Activated CD4-positive, alpha-beta T cell treated with anti-CD3 and anti-CD28 coated beads for 36 hours (primary cell): ENCODE data around the gene FBXL14. TPM values are rescaled to one million over a fixed set of nuclear protein-coding genes. Genes with fewer than 3 reads are reported as not detected.

Experiments
- ATAC-seq: fragments of 200-7000 bp; cut with Tn5 transposase; one replicate; pipeline ENCODE4 v1.10.0; 2021; ENCODE audit warnings: mild to moderate bottlenecking, moderate library complexity
- CTCF ChIA-PET: fragments of 350-600 bp; sonication (Branson Sonifier 250); formaldehyde crosslinking; loops from one replicate; lab custom pipeline; 2021; ENCODE audit warnings: antibody characterized with exemption; lab: Charles Lee
- POLR2A ChIA-PET: fragments of 350-600 bp; sonication (Branson Sonifier 250); formaldehyde crosslinking; loops from one replicate; lab custom pipeline; 2021; ENCODE audit warnings: antibody characterized with exemption, inconsistent platforms; lab: Charles Lee
- DNase-seq: peaks from one replicate; pipeline ENCODE4 v3.0.0-alpha.2; 2020
- H3K27ac Mint-ChIP-seq: one replicate; pipeline ENCODE4 v1.8.0; 2021; ENCODE audit warnings: mixed read lengths
- H3K27me3 Mint-ChIP-seq: one replicate; pipeline ENCODE4 v1.8.0; 2021; ENCODE audit warnings: mixed read lengths
- H3K36me3 Mint-ChIP-seq: one replicate; pipeline ENCODE4 v1.8.0; 2021; ENCODE audit warnings: low read depth, mixed read lengths
- H3K4me1 Mint-ChIP-seq: one replicate; pipeline ENCODE4 v1.8.0; 2021; ENCODE audit warnings: mixed read lengths
- H3K4me3 Mint-ChIP-seq: one replicate; pipeline ENCODE4 v1.8.0; 2021; ENCODE audit warnings: mild to moderate bottlenecking, moderate library complexity, mixed read lengths
- H3K9me3 Mint-ChIP-seq: one replicate; pipeline ENCODE4 v1.8.0; 2021; ENCODE audit warnings: low read depth, mixed read lengths
- intact Hi-C, 2 experiments: fragments of 100-400 bp; cut with DNase I in 1 of 2; cut with micrococcal nuclease in 1 of 2; formaldehyde crosslinking; loops; one replicate each; pipeline versions ENCODE4 v1.14.2 to v1.15.1; 2022 to 2024; cut with DNase I, micrococcal nuclease
- total RNA-seq, 2 experiments: library from RNA; stranded (reverse); gene quantifications; one replicate each; pipeline ENCODE4 v1.2.3, GENCODE V29; 2021

Gene FBXL14
- total RNA-seq, 2 experiments from 2014 or later, result 17.0 to 17.8 TPM

DNA sequence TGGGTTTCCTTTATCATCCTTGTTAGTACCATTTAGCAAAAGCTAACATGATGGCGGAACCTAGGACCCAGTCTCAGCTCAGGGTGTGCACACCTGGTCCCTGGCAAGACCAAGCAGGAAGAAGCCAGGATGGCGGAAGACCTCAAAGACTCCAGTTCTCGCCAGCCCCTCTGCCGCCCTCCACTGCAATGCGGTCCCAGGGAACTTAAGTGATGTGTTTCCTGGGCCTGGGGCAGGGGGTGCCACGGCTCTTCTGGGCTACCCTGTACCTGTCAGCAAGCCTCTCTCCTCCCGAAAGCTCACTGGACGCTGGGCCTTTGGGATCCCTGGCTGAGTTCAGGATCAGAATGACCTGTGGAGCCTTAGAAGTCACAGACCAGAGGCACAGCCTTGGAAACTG is 71.3 kb downstream of the FBXL14 start:
- DNase-seq (no peak), ATAC-seq (no peak)
- CTCF ChIA-PET, result interaction anchor here (0.6 to 1.6 kb wide), 3 partner anchors 25 to 70 kb away, joined by 3 read pairs; no protein-coding TSS in a partner anchor
- peaks cover 35% of the 10 kb centered on the region for H3K27me3 Mint-ChIP-seq
- intact Hi-C loops, result no loop called here
- no peaks in the 10 kb centered on the region for H3K9me3 Mint-ChIP-seq
- no peak overlapping the region for H3K27ac Mint-ChIP-seq
- H3K4me1 Mint-ChIP-seq, result no peaks in the 10 kb centered on the region
- H3K36me3 Mint-ChIP-seq, result no peaks in the 10 kb centered on the region
- POLR2A ChIA-PET, result no interaction called here
- no peak overlapping the region for H3K4me3 Mint-ChIP-seq

DNA sequence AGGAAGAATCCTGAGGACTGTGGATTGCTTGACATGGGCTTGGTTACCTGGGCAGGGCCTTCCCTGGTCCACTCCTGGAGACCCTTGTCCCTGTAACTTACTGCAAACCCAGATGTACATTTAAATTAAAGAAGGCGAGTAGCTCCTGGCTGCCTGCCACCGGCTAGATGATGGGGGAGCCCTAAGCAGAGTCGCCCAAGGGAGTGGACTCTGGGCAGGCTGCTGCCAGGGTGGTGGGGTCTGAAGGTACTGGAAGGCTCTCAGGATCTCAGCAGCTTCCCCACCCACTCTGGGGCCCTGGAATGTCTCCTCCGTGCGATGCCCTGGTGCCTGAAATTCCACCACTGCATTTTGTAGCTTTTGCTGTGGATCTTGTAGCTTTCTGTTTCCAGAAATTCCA is 74.7 kb downstream of the FBXL14 start:
- Mint-ChIP-seq H3K27ac (no peak overlapping the region), H3K4me1 (no peaks in the 10 kb centered on the region), H3K27me3 (peaks cover 19% of the 10 kb centered on the region), H3K9me3 (peaks cover 5% of the 10 kb centered on the region), H3K36me3 (no peaks in the 10 kb centered on the region), H3K4me3 (no peak overlapping the region)
- CTCF ChIA-PET, result interaction anchor here (1.3 kb wide), 1 partner anchor 402 kb away, joined by 3 read pairs; no protein-coding TSS in a partner anchor
- intact Hi-C loops, result no loop called here
- POLR2A ChIA-PET, result no interaction called here
- DNase-seq (no peak), ATAC-seq (no peak)

DNA sequence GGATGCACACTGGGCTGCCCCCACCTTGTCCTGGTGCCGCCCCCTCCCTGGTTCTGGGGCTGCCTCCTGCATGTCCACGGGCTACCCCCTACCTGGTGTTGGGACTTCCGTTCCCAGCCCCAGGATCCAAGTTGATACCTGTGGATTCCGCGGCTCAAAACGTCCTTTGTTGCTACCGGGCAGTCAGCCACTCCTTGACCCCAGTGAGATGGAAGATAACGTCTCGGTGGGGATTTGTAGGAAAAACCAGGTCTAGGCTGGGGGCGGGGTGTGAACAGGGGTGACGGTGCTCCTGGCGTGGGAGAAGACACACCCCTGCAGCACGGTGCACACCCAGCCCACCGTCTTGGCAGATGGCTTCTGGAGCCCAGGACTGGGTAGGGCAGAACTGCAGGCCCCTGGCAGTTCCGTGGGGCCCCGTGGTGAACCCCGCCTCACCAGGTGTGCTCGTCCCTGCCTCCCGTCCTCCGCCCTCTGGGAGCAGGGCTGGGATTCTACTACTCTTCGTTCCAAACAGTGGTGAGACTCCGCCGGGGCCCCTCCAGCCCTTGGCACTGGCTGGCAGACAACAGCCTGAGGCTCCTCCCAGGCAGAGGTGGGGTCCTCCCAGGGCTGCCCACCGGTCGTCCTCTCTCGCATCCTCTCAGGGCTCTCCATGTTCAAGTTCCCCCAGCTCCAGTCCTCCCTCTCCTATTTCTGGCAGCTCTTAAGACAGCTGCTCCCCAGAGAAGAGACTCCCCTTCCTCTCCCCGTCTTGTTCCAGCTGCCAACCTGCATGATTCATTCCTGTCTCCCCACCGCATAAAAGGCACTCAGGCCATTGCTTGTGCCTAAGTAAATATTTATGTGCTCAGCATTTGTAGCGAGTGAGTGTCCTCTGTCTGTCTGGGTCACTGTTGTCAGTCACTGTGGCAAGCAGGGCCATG is 75.5 kb downstream of the FBXL14 start:
- POLR2A ChIA-PET, result no interaction called here
- no peaks in the 10 kb centered on the region for H3K4me1 Mint-ChIP-seq
- peaks cover 5% of the 10 kb centered on the region for H3K9me3 Mint-ChIP-seq
- DNase-seq (no peak), ATAC-seq (no peak)
- intact Hi-C loops, result no loop called here
- CTCF ChIA-PET, result interaction anchor here (1.3 to 1.6 kb wide), 2 partner anchors 64 to 401 kb away, joined by 3 to 7 read pairs; no protein-coding TSS in a partner anchor
- peaks cover 16% of the 10 kb centered on the region for H3K27me3 Mint-ChIP-seq
- no peak overlapping the region for H3K4me3 Mint-ChIP-seq
- no peak overlapping the region for H3K27ac Mint-ChIP-seq
- no peaks in the 10 kb centered on the region for H3K36me3 Mint-ChIP-seq

DNA sequence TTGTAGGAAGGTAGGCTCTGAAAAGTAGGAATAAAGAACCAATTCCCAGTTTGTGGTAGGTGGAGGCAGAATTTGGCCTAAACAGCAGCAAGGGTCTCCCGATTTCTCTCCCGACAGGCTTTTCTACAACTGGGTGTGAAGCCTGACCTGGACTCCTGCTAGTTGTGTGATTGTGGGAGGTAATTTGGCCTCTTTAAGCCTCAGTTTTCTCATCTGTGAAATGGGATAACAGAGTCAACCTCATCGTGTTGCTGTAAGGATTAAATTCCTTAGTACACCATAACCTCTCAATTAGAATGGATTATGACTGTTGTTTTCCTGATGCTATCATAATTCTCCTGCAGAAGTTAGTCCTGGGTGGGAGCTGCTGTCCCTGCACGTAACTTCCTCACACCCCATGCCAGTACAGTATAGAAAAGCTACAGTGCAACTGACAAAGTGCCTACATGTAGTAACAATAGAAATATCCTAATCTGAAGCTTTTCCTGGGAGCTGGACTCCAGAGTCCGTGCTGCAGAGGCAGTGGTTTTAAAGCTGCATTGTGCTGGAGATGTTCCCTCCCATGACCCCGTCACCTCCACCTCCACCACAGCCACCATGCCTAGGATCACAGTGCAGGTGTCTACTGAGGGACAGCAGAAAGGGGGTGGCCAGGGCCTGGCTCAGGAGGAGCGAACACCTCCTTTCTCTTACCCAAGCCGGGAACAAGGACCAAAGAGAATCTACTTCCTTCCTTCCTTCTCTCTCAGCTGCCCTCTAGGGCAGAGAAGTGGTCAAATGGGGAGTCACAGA is 76.5 kb downstream of the FBXL14 start:
- Mint-ChIP-seq H3K9me3 (peaks cover 5% of the 10 kb centered on the region), H3K36me3 (no peaks in the 10 kb centered on the region), H3K4me1 (no peaks in the 10 kb centered on the region), H3K27me3 (peaks cover 12% of the 10 kb centered on the region), H3K27ac (no peak overlapping the region), H3K4me3 (no peak overlapping the region)
- DNase-seq, result no peak
- ChIA-PET POLR2A (no interaction called here), CTCF (interaction anchor here (0.8 to 1.6 kb wide), 2 partner anchors 10 to 65 kb away, joined by 3 to 7 read pairs; no protein-coding TSS in a partner anchor)
- intact Hi-C loops, result no loop called here
- ATAC-seq, result no peak

DNA sequence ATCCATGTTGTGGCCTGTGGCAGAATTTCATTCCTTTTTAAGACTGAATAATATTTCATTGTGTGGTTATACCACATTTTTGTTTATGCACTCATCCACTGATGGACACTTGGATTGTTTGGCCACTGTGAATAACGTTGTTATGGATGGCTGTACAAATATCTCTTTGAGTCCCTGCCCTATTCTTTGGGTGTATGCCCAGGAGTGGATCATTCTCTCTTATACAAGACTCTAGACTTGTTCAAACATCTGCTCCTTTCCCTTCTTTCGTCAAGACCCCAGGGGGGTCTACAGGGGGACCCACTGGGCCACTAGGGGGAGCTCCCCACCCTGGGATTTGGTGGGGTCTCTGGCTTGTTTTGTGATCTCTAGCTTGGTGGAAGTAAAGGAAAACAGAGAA is 77.4 kb downstream of the FBXL14 start:
- Mint-ChIP-seq H3K4me1 (peaks cover 2% of the 10 kb centered on the region), H3K27ac (no peak overlapping the region), H3K9me3 (peaks cover 5% of the 10 kb centered on the region), H3K36me3 (no peaks in the 10 kb centered on the region), H3K27me3 (peaks cover 12% of the 10 kb centered on the region), H3K4me3 (no peak overlapping the region)
- ChIA-PET CTCF (interaction anchor here (0.8 to 1.6 kb wide), 2 partner anchors 11 to 66 kb away, joined by 3 to 7 read pairs; no protein-coding TSS in a partner anchor), POLR2A (no interaction called here)
- no peak for DNase-seq
- intact Hi-C loops, result no loop called here
- no peak for ATAC-seq

Other genes with a start within 250 kb of the FBXL14 start
- gene WNT5B, start 34.6 kb upstream of the FBXL14 start, total RNA-seq, result not detected
- gene ADIPOR2, start 96.5 kb upstream of the FBXL14 start, total RNA-seq, result 10 to 100 TPM; 51.7 to 52.6 TPM
- not detected for gene LRTM2, start 226.0 kb upstream of the FBXL14 start, total RNA-seq